SU-DHL-6 (cell line): ENCODE measurements around the gene TSSC4.

Experiments used
- EZH2phosphoT487 ChIP-seq: fragments of 200-600 bp; sonication (generic), shearing (Covaris generic); conservative IDR thresholded peaks from 2 replicates; pipeline ENCODE4 v1.6.1; 2018; ENCODE audit warnings: mild to moderate bottlenecking, antibody characterized with exemption, low read length, moderate library complexity, mixed read lengths
- TF ChIP-seq, protein P1 (sequence below): fragments of 200-600 bp; sonication (generic); IDR thresholded peaks from one replicate; pipeline ENCODE4 v1.5.1; 2017; ENCODE audit warnings: antibody characterized with exemption, mild to moderate bottlenecking, low read length, moderate library complexity; ENCODE audit not compliant: insufficient read depth, poor library complexity, severe bottlenecking

DNA sequence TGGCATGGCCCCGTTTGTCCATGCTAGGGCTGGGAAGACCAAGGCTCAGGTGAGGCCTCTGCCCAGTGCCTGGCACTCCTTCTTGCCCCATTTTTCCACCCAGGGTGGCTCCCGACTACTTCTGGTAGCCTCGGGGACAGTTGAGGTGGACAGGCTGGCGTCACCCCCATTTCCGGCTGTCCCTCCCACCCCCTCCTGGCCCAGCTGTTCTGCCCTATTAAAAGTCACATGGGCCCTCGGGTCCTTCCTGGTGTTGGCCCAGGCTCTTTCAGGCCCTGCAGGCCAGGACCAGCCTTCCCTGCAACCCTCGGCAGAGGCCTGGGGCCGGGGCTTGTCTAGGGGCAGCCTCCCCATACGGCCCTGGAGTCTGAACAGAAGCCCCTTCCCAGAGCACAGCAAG lies 14.0 kb upstream of the TSSC4 start:
- TF ChIP-seq, protein P1, sequence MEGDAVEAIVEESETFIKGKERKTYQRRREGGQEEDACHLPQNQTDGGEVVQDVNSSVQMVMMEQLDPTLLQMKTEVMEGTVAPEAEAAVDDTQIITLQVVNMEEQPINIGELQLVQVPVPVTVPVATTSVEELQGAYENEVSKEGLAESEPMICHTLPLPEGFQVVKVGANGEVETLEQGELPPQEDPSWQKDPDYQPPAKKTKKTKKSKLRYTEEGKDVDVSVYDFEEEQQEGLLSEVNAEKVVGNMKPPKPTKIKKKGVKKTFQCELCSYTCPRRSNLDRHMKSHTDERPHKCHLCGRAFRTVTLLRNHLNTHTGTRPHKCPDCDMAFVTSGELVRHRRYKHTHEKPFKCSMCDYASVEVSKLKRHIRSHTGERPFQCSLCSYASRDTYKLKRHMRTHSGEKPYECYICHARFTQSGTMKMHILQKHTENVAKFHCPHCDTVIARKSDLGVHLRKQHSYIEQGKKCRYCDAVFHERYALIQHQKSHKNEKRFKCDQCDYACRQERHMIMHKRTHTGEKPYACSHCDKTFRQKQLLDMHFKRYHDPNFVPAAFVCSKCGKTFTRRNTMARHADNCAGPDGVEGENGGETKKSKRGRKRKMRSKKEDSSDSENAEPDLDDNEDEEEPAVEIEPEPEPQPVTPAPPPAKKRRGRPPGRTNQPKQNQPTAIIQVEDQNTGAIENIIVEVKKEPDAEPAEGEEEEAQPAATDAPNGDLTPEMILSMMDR, result no peak
- no peak for TF ChIP-seq EZH2phosphoT487
